Measurements from ENCODE around the gene ERRFI1.
"Not testable (repeated sequence)": the region's sequence is repeated elsewhere in the genome, so short reads cannot be mapped to it uniquely, and the experiment has no call there.

ERRFI1 gene

DNA sequence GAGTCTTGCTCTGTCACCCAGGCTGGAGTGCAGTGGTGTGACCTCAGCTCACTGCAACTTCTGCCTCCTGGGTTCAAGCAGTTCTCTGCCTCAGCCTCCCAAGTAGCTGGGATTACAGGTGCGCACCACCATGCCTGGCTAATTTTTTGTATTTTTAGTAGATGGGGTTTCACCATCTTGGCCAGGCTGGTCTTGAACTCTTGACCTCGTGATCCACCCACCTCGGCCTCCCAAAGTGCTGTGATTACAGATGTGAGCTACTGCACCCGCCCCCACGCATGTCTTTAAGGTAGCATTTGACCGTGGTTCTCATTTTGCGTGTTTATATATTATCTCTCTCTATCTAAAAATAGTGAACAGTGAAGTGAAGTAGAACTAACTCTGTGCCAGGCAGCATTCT is 62.3 kb downstream of the ERRFI1 start:
- DNase-seq: not testable (repeated sequence)

DNA sequence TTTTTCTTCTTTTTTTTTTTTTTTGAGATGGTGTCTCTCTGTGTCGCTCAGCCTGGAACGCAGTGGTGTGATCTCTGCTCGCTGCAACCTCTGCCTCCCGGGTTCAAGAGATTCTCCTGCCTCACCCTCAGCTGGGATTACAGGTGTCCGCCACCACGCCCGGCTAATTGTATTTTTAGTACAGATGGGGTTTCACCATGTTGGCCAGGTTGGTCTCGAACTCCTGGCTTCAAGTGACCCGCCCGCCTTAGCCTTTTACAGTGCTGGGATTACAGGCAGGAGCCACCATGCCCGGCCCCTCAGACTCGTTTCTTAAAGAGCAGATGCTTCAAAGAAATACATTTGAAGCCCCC is 62.8 kb downstream of the ERRFI1 start:
- DNase-seq: not testable (repeated sequence)

DNA sequence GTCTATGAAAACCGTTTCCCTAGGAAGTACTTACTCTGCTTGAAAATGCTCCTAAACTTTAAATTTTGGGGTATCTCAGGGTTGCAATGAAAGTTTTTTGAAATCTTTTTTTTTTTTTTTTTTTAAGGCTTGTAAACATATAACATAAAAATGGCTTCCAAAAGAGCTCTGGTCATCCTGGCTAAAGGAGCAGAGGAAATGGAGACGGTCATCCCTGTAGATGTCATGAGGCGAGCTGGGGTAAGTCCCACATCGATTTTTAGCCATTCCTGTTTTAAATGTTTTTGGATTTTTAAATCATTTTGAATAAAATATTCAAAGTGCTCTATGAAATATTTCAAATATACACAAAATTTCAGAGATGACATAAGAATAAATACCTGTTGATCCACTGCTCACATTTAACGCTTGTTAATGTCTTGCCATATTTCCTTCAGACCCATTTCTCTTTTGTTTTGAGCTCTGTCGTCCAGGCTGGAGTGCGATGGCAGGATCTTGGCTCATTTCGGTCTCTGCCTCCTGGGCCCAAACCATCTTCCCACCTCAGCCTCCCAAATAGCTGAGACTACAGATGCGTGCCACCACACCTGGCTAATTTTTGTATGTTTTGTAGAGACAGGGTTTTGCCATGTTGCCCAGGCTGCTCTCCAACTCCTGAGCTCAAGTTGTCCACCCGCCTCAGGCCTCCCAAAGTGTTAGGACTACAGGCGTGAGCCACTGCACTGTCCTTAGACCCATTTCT is 63.3 kb downstream of the ERRFI1 start:
- no peak for DNase-seq

DNA sequence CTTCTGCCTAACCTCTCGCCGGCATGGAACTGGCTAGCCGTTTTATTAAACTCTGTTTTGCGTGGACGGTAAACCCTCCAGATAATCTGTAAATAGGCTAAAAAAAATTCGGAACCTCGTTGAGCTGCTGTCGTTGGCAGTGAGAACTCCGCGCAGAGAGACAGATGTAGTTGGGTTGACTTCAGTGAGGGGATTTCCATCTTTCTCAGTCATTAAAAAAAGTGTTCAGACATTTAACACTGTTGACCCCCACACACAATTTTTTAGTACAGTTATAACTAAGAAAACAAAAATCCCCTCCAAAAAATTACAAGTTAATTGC is 64.1 kb downstream of the ERRFI1 start:
- no peak for DNase-seq

All from DMS153 (cell line).